ENCODE data around the gene PHETA1.
A peak's percentile ranks its signal among the peaks of the same experiment; 100 is the strongest.

The PHETA1 gene

GRCh38 chr12:111368788-111369495 is at the start of gene PHETA1:
Gene PHETA1, minus strand, starts transcription at chr12:111369095. Its CDS starts 5,668 bp downstream, at chr12:111363427.
- Histone ChIP-seq H3K9ac (ENCODE audit: low read depth, low read length) (peak within 1 kb of the TSS; percentile 90), H3K9me3 (ENCODE audit: control insufficient read depth, insufficient read depth, low read length) (no peaks in the 10 kb centered on the region), H3K36me3 (ENCODE audit: insufficient read depth, low read length) (no peaks in the 10 kb centered on the region), H3K4me1 (ENCODE audit: insufficient read depth, low read length) (no peaks in the 10 kb centered on the region)

DNA sequence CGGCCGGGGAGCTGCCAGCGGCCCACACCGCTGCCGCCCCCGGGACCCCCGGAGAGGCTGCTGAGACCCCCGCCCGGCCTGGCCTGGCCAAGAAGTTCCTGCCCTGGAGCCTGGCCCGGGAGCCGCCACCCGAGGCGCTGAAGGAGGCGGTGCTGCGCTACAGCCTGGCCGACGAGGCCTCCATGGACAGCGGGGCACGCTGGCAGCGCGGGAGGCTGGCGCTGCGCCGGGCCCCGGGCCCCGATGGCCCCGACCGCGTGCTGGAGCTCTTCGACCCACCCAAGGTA is 49.6 kb upstream of the PHETA1 start:
- Histone ChIP-seq H3K4me1 (ENCODE audit: insufficient read depth, low read length) (peaks cover 28% of the 10 kb centered on the region), H3K36me3 (ENCODE audit: insufficient read depth, low read length) (peaks cover 9% of the 10 kb centered on the region; the same call in 1 of the 2 replicates), H3K9ac (ENCODE audit: low read depth, low read length) (no peak overlapping the region), H3K9me3 (ENCODE audit: control insufficient read depth, insufficient read depth, low read length) (no peaks in the 10 kb centered on the region)

GRCh38 chr12:111417784-111418593 is 49.1 kb upstream of the PHETA1 start:
- H3K4me1 ChIP-seq (ENCODE audit: insufficient read depth, low read length): peaks cover 33% of the 10 kb centered on the region
- H3K36me3 ChIP-seq (ENCODE audit: insufficient read depth, low read length): peaks cover 9% of the 10 kb centered on the region; the same call in 1 of the 2 replicates
- H3K9ac ChIP-seq (ENCODE audit: low read depth, low read length): no peak overlapping the region
- H3K9me3 ChIP-seq (ENCODE audit: control insufficient read depth, insufficient read depth, low read length): no peaks in the 10 kb centered on the region

- Histone ChIP-seq H3K9ac (ENCODE audit: low read depth, low read length) (no peak overlapping the region), H3K9me3 (ENCODE audit: control insufficient read depth, insufficient read depth, low read length) (no peaks in the 10 kb centered on the region), H3K4me1 (ENCODE audit: insufficient read depth, low read length) (peaks cover 37% of the 10 kb centered on the region), H3K36me3 (ENCODE audit: insufficient read depth, low read length) (peaks cover 9% of the 10 kb centered on the region; the same call in 1 of the 2 replicates)
Observed at GRCh38 chr12:111417290-111417689, 48.4 kb upstream of the PHETA1 start.

DNA sequence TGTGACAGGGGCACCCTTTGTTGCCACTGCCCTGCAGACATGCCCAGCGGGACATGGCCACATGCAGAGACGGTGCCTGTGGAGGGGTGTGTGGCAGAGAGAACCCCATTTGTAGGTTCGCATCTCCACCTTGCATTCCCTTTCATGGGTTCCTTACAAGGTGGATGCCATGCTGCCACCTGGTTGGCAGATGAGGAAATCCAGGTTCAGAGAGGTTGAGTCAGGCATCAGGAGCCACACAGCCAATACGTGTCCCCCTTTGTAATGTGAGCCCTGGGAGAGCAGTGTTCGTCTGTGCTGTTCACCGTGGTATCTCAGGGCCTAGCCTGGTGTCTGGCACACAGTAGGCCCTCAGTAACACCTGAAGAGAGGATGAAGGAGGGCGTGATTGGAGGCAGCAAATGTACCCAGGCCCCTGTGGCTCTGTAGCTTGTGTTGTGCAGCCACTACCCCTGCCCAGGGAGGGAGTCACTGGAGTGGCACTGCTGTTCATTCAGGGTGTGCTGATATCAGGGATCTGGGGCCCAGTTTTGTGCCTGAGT is 45.9 kb upstream of the PHETA1 start:
- peaks cover 2% of the 10 kb centered on the region; the same call in 1 of the 2 replicates for H3K36me3 ChIP-seq (ENCODE audit: insufficient read depth, low read length)

GRCh38 chr12:111413442-111414086 is 44.7 kb upstream of the PHETA1 start:
- Histone ChIP-seq H3K9ac (ENCODE audit: low read depth, low read length) (no peak overlapping the region), H3K9me3 (ENCODE audit: control insufficient read depth, insufficient read depth, low read length) (no peaks in the 10 kb centered on the region), H3K4me1 (ENCODE audit: insufficient read depth, low read length) (peaks cover 66% of the 10 kb centered on the region), H3K36me3 (ENCODE audit: insufficient read depth, low read length) (peaks cover 2% of the 10 kb centered on the region; the same call in 1 of the 2 replicates)

More for the DNA sequence above, 45.9 kb upstream of the PHETA1 start:
- peaks cover 54% of the 10 kb centered on the region for H3K4me1 ChIP-seq (ENCODE audit: insufficient read depth, low read length)
- no peak overlapping the region for H3K9ac ChIP-seq (ENCODE audit: low read depth, low read length)
- no peaks in the 10 kb centered on the region for H3K9me3 ChIP-seq (ENCODE audit: control insufficient read depth, insufficient read depth, low read length)

DNA sequence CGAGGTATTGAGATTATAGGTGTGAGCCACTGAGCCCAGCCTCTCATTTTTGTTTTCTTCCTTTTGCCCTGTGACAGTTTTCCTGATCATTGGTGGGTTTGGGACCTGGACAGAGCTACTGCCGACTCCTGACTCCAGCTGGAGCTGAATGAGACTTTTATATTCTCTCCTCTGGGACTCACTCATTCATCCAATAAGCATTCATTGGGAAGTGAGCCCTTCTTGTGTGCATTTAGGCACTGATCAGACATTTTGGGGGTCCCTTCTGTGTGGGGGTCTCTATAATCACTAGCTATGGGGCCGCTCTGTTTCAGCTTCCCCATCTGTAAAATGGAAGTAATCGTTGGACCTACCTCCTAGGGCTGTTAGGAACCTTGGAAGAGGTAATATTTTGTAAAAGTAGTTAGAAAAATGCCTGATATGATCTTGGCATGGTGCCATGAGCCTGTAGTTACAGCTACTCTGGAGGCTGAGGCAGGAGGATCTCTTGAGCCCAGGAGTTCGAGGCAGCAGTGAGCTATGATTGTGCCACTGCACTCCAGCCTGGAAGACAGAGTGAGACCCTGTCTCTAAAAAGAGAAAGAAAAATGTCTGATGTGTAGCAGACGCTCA is 44.0 kb upstream of the PHETA1 start:
- no peak overlapping the region for H3K9ac ChIP-seq (ENCODE audit: low read depth, low read length)
- no peaks in the 10 kb centered on the region for H3K9me3 ChIP-seq (ENCODE audit: control insufficient read depth, insufficient read depth, low read length)
- peaks cover 70% of the 10 kb centered on the region for H3K4me1 ChIP-seq (ENCODE audit: insufficient read depth, low read length)
- peaks cover 2% of the 10 kb centered on the region; the same call in 1 of the 2 replicates for H3K36me3 ChIP-seq (ENCODE audit: insufficient read depth, low read length)

- Histone ChIP-seq H3K9ac (ENCODE audit: low read depth, low read length) (peak overlapping the region; percentile 14; the same call in 1 of the 2 replicates), H3K36me3 (ENCODE audit: insufficient read depth, low read length) (peaks cover 2% of the 10 kb centered on the region; the same call in 1 of the 2 replicates), H3K4me1 (ENCODE audit: insufficient read depth, low read length) (peaks cover 74% of the 10 kb centered on the region), H3K9me3 (ENCODE audit: control insufficient read depth, insufficient read depth, low read length) (no peaks in the 10 kb centered on the region)
Observed at GRCh38 chr12:111412007-111412829, 43.3 kb upstream of the PHETA1 start.

GRCh38 chr12:111411185-111411764 is 42.4 kb upstream of the PHETA1 start:
- Histone ChIP-seq H3K9me3 (ENCODE audit: control insufficient read depth, insufficient read depth, low read length) (no peaks in the 10 kb centered on the region), H3K36me3 (ENCODE audit: insufficient read depth, low read length) (peaks cover 2% of the 10 kb centered on the region; the same call in 1 of the 2 replicates), H3K9ac (ENCODE audit: low read depth, low read length) (no peak overlapping the region), H3K4me1 (ENCODE audit: insufficient read depth, low read length) (peaks cover 71% of the 10 kb centered on the region)

- no peak overlapping the region for H3K9ac ChIP-seq (ENCODE audit: low read depth, low read length)
- H3K4me1 ChIP-seq (ENCODE audit: insufficient read depth, low read length): peaks cover 71% of the 10 kb centered on the region
- H3K9me3 ChIP-seq (ENCODE audit: control insufficient read depth, insufficient read depth, low read length): no peaks in the 10 kb centered on the region
- H3K36me3 ChIP-seq (ENCODE audit: insufficient read depth, low read length): no peaks in the 10 kb centered on the region
Observed at GRCh38 chr12:111410431-111411184, 41.7 kb upstream of the PHETA1 start.

- no peaks in the 10 kb centered on the region for H3K36me3 ChIP-seq (ENCODE audit: insufficient read depth, low read length)
- H3K4me1 ChIP-seq (ENCODE audit: insufficient read depth, low read length): peaks cover 66% of the 10 kb centered on the region
- H3K9ac ChIP-seq (ENCODE audit: low read depth, low read length): no peak overlapping the region
- H3K9me3 ChIP-seq (ENCODE audit: control insufficient read depth, insufficient read depth, low read length): no peaks in the 10 kb centered on the region
Observed at GRCh38 chr12:111409780-111410430, 41.0 kb upstream of the PHETA1 start.

DNA sequence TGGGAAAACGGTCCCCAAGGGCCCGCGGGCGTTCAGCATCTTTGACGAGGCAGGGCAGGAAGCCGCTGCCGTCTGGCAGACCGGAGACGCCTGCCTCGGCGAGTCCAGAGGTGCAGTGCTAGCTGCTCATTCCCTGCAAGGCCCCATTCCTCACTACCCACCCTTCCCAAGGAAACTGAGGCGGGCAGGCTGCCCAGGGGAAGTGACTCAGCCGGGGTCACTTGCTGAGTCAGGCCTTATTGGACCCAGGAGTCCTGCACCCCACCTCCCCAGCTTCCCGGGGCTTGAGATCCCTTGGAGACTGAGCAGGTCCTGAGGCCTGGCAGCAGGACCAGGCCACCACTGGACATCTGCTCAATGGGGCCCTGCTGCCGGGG is 40.5 kb upstream of the PHETA1 start:
- Histone ChIP-seq H3K9me3 (ENCODE audit: control insufficient read depth, insufficient read depth, low read length) (no peaks in the 10 kb centered on the region), H3K9ac (ENCODE audit: low read depth, low read length) (no peak overlapping the region), H3K4me1 (ENCODE audit: insufficient read depth, low read length) (peaks cover 62% of the 10 kb centered on the region), H3K36me3 (ENCODE audit: insufficient read depth, low read length) (no peaks in the 10 kb centered on the region)
